ENCODE results near the gene TMEM238.
"Not testable (repeated sequence)": the region's sequence is repeated elsewhere in the genome, so short reads cannot be mapped to it uniquely, and the experiment has no call there.

Gene TMEM238

DNA sequence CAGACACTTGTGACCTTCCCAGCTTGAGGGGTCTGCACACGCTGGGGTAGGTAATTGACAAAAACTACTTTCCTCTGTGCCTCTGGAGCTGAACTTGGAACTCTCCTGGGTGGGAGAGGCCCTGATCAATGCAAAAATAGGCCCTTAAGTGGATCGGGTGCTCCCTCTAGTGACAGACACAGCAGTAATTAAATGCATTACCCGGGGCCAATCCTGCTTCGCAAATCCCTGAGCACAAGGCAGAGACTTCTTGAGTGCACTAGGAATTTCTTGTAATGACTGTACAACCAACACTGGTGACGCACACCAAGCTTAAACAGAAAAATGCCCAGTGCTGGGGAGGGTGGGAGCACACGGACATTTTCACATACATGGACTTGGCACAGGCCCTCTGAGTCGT lies 34.1 kb upstream of the TMEM238 start:
- Histone ChIP-seq H3K36me3 (ENCODE audit: control insufficient read depth, insufficient read depth, low read length) (no peaks in the 10 kb centered on the region), H3K4me3 (ENCODE audit: low read length) (no peak overlapping the region), H3K27me3 (ENCODE audit: control insufficient read depth, insufficient read depth, low read length) (no peaks in the 10 kb centered on the region), H3K9me3 (ENCODE audit: control insufficient read depth, insufficient read depth, low read length) (no peaks in the 10 kb centered on the region), H3K27ac (ENCODE audit: low read length) (no peak overlapping the region), H3K4me1 (ENCODE audit: control insufficient read depth, insufficient read depth, low read length) (no peaks in the 10 kb centered on the region)
- WGBS (ENCODE audit: insufficient coverage, insufficient read length): no CpG with 5 or more reads among the region's 7 CpGs
- no peak for DNase-seq (ENCODE audit: low read depth, low spot score)

DNA sequence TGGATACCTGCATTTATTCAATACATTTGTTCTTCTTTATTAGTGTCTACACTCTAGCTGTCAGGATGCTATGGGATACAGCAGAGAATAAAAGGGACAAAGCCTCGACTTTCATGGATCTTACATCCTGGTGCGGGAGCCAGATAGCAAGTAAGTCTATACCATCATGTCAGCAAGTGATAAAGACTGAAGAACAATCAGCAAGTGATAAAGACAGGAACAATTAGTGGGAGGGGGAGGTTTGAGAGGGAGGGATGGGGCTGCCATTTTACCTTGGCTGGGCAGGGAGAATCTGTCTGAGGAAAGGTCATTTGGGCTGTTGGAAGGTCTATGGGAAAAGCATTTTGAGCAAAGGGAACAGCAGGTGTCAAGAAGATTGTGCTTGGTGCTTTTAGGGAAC lies 26.1 kb upstream of the TMEM238 start:
- Histone ChIP-seq H3K27ac (ENCODE audit: low read length) (no peak overlapping the region), H3K4me3 (ENCODE audit: low read length) (no peak overlapping the region), H3K36me3 (ENCODE audit: control insufficient read depth, insufficient read depth, low read length) (peaks cover 2% of the 10 kb centered on the region; the same call in 1 of the 2 replicates), H3K9me3 (ENCODE audit: control insufficient read depth, insufficient read depth, low read length) (no peaks in the 10 kb centered on the region), H3K4me1 (ENCODE audit: control insufficient read depth, insufficient read depth, low read length) (peaks cover 7% of the 10 kb centered on the region; the same call in 1 of the 2 replicates), H3K27me3 (ENCODE audit: control insufficient read depth, insufficient read depth, low read length) (no peaks in the 10 kb centered on the region)
- no CpG with 5 or more reads among the region's 2 CpGs for WGBS (ENCODE audit: insufficient coverage, insufficient read length)
- DNase-seq (ENCODE audit: low read depth, low spot score): no peak

DNA sequence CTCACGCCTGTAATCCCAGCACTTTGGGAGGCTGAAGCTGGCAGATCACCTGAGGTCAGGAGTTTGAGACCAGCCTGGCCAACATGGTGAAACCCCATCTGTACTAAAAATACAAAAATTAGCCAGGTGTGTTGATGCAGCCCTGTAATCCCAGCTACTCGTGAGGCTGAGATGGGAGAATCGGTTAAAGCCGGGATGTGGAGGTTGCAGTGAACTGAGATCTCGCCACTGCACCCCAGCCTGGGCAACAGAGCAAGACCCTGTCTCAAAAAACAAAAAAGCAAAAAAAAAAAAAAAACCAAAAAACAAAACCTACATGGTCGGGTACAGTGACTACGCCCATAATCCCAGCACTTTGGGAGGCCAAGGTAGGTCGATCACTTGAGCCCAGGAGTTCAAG lies 25.1 kb upstream of the TMEM238 start:
- H3K4me1 ChIP-seq (ENCODE audit: control insufficient read depth, insufficient read depth, low read length); H3K27ac ChIP-seq (ENCODE audit: low read length); H3K4me3 ChIP-seq (ENCODE audit: low read length); DNase-seq (ENCODE audit: low read depth, low spot score); H3K36me3 ChIP-seq (ENCODE audit: control insufficient read depth, insufficient read depth, low read length); H3K27me3 ChIP-seq (ENCODE audit: control insufficient read depth, insufficient read depth, low read length); H3K9me3 ChIP-seq (ENCODE audit: control insufficient read depth, insufficient read depth, low read length): not testable (repeated sequence)
- no CpG with 5 or more reads among the region's 8 CpGs for WGBS (ENCODE audit: insufficient coverage, insufficient read length)

DNA sequence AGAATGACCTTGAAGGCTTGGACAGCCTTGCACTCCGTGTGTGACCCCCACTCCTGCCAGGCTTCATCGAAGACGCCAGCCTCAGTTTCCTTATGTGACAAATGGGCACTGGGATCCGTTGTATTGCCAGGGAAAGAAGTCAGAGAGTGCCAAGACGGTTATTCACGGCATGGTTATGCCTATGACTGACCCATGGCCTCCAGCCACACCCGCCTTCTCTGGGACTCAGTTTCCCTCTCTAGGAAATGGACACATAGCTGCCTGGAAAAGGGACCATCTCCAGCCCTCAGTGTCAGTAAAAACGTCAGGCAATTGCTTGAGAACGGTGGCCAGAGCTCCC lies 24.4 kb upstream of the TMEM238 start:
- no peaks in the 10 kb centered on the region for H3K9me3 ChIP-seq (ENCODE audit: control insufficient read depth, insufficient read depth, low read length)
- no peak for DNase-seq (ENCODE audit: low read depth, low spot score)
- H3K27ac ChIP-seq (ENCODE audit: low read length): no peak overlapping the region
- no peaks in the 10 kb centered on the region for H3K27me3 ChIP-seq (ENCODE audit: control insufficient read depth, insufficient read depth, low read length)
- WGBS (ENCODE audit: insufficient coverage, insufficient read length): no CpG with 5 or more reads among the region's 9 CpGs
- H3K4me3 ChIP-seq (ENCODE audit: low read length): no peak overlapping the region
- peaks cover 7% of the 10 kb centered on the region; the same call in 1 of the 2 replicates for H3K4me1 ChIP-seq (ENCODE audit: control insufficient read depth, insufficient read depth, low read length)
- peaks cover 12% of the 10 kb centered on the region; the same call in 1 of the 2 replicates for H3K36me3 ChIP-seq (ENCODE audit: control insufficient read depth, insufficient read depth, low read length)

- no CpG with 5 or more reads among the region's 72 CpGs for WGBS (ENCODE audit: insufficient coverage, insufficient read length)
- DNase-seq (ENCODE audit: low read depth, low spot score): peak; percentile 97
- Histone ChIP-seq H3K4me1 (ENCODE audit: control insufficient read depth, insufficient read depth, low read length) (peaks cover 7% of the 10 kb centered on the region; the same call in 1 of the 2 replicates), H3K27ac (ENCODE audit: low read length) (no peak overlapping the region), H3K27me3 (ENCODE audit: control insufficient read depth, insufficient read depth, low read length) (no peaks in the 10 kb centered on the region), H3K9me3 (ENCODE audit: control insufficient read depth, insufficient read depth, low read length) (no peaks in the 10 kb centered on the region), H3K36me3 (ENCODE audit: control insufficient read depth, insufficient read depth, low read length) (peaks cover 12% of the 10 kb centered on the region), H3K4me3 (ENCODE audit: low read length) (peak overlapping the region; percentile 85; the same call in 1 of the 2 replicates)
Observed at GRCh38 chr19:55407800-55408532, 23.9 kb upstream of the TMEM238 start.

DNA sequence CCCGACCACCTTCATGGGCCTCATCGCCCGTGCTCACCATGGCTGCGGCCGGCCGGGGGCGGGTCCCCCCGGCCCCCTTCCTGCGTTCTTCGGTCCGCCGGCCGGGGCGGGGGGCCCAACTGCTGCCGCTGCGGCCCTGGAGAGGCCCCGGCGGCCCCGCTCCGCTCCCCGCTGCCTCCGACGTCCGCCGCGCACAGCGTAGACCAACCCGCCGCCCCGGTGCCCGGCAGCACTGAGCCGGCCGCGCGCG lies 23.4 kb upstream of the TMEM238 start, which contains the start of gene UBE2S:
UBE2S (minus strand) TSS at position 239 of the 250 bp plus-strand sequence; CDS start at position 40, 199 bp downstream.
- not testable (repeated sequence) for DNase-seq (ENCODE audit: low read depth, low spot score); H3K9me3 ChIP-seq (ENCODE audit: control insufficient read depth, insufficient read depth, low read length); H3K4me1 ChIP-seq (ENCODE audit: control insufficient read depth, insufficient read depth, low read length); H3K27me3 ChIP-seq (ENCODE audit: control insufficient read depth, insufficient read depth, low read length); H3K27ac ChIP-seq (ENCODE audit: low read length)
- WGBS (ENCODE audit: insufficient coverage, insufficient read length): no CpG with 5 or more reads among the region's 36 CpGs
- Histone ChIP-seq H3K4me3 (ENCODE audit: low read length) (peak within 1 kb of the TSS; percentile 85), H3K36me3 (ENCODE audit: control insufficient read depth, insufficient read depth, low read length) (peaks cover 17% of the 10 kb centered on the region)

DNA sequence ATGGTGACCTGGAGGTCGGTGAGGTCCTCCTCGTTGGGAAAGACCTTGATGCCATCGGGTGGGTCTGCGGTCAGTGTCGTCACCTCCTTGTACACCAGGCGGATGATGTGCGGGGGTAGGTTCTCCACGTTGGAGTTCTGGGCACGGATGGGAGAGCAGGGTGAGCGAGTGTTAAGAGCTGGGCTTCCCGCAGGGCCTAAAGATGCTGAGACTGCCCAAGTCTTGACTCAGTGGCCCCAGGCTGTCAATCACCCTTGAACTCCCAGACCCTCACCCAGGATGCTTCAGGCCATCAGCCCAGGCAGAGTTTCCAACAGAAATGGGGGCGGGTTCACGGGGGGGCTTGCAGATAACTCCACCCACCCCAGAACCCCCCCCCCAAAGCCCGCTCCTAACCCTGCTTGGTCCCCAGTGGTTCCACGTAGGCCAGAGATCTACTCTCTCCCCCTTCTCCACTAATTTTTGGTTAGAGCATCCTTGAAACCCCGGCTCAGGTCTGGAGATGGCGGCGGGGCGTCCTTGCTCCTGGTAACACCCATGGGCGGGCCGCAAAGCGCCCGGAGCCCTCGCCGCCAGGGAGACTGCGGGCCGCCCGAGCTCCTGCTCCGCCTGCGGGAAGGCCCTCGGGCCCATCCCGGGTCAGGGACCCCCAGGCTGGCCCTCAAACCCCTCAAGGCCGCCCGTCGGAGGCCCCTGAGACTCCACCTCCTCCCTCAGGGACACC lies 22.9 kb upstream of the TMEM238 start:
- Histone ChIP-seq H3K36me3 (ENCODE audit: control insufficient read depth, insufficient read depth, low read length) (peaks cover 22% of the 10 kb centered on the region), H3K27ac (ENCODE audit: low read length) (no peak overlapping the region), H3K4me1 (ENCODE audit: control insufficient read depth, insufficient read depth, low read length) (peaks cover 9% of the 10 kb centered on the region; the same call in 1 of the 2 replicates)

GRCh38 chr19:55406091-55406825 lies 22.2 kb upstream of the TMEM238 start:
- no peak overlapping the region for H3K27ac ChIP-seq (ENCODE audit: low read length)

More for the DNA sequence above, 22.9 kb upstream of the TMEM238 start:
- H3K9me3 ChIP-seq (ENCODE audit: control insufficient read depth, insufficient read depth, low read length): no peaks in the 10 kb centered on the region
- H3K4me3 ChIP-seq (ENCODE audit: low read length): peak overlapping the region; percentile 85
- no peak for DNase-seq (ENCODE audit: low read depth, low spot score)
- WGBS (ENCODE audit: insufficient coverage, insufficient read length): no CpG with 5 or more reads among the region's 35 CpGs
- H3K27me3 ChIP-seq (ENCODE audit: control insufficient read depth, insufficient read depth, low read length): no peaks in the 10 kb centered on the region

GRCh38 chr19:55405638-55406037 lies 21.5 kb upstream of the TMEM238 start:
- Histone ChIP-seq H3K4me3 (ENCODE audit: low read length) (no peak overlapping the region), H3K27ac (ENCODE audit: low read length) (no peak overlapping the region), H3K36me3 (ENCODE audit: control insufficient read depth, insufficient read depth, low read length) (peaks cover 30% of the 10 kb centered on the region), H3K9me3 (ENCODE audit: control insufficient read depth, insufficient read depth, low read length) (no peaks in the 10 kb centered on the region), H3K27me3 (ENCODE audit: control insufficient read depth, insufficient read depth, low read length) (no peaks in the 10 kb centered on the region), H3K4me1 (ENCODE audit: control insufficient read depth, insufficient read depth, low read length) (peaks cover 9% of the 10 kb centered on the region; the same call in 1 of the 2 replicates)
- no CpG with 5 or more reads among the region's 5 CpGs for WGBS (ENCODE audit: insufficient coverage, insufficient read length)
- DNase-seq (ENCODE audit: low read depth, low spot score): no peak

More at GRCh38 chr19:55406091-55406825, 22.2 kb upstream of the TMEM238 start:
- Histone ChIP-seq H3K9me3 (ENCODE audit: control insufficient read depth, insufficient read depth, low read length) (no peaks in the 10 kb centered on the region), H3K27me3 (ENCODE audit: control insufficient read depth, insufficient read depth, low read length) (no peaks in the 10 kb centered on the region), H3K36me3 (ENCODE audit: control insufficient read depth, insufficient read depth, low read length) (peaks cover 26% of the 10 kb centered on the region), H3K4me1 (ENCODE audit: control insufficient read depth, insufficient read depth, low read length) (peaks cover 9% of the 10 kb centered on the region; the same call in 1 of the 2 replicates), H3K4me3 (ENCODE audit: low read length) (peak overlapping the region; percentile 85; the same call in 1 of the 2 replicates)
- no CpG with 5 or more reads among the region's 14 CpGs for WGBS (ENCODE audit: insufficient coverage, insufficient read length)
- no peak for DNase-seq (ENCODE audit: low read depth, low spot score)

GRCh38 chr19:55402509-55402908 lies 18.4 kb upstream of the TMEM238 start:
- peaks cover 6% of the 10 kb centered on the region; the same call in 1 of the 2 replicates for H3K4me1 ChIP-seq (ENCODE audit: control insufficient read depth, insufficient read depth, low read length)
- H3K9me3 ChIP-seq (ENCODE audit: control insufficient read depth, insufficient read depth, low read length): no peaks in the 10 kb centered on the region
- H3K27me3 ChIP-seq (ENCODE audit: control insufficient read depth, insufficient read depth, low read length): no peaks in the 10 kb centered on the region
- no peak overlapping the region; the same call in 1 of the 2 replicates for H3K4me3 ChIP-seq (ENCODE audit: low read length)
- H3K36me3 ChIP-seq (ENCODE audit: control insufficient read depth, insufficient read depth, low read length): peaks cover 30% of the 10 kb centered on the region
- no peak for DNase-seq (ENCODE audit: low read depth, low spot score)
- H3K27ac ChIP-seq (ENCODE audit: low read length): no peak overlapping the region
- WGBS (ENCODE audit: insufficient coverage, insufficient read length): no CpG with 5 or more reads among the region's 2 CpGs

Measured in iPS DF 6.9 (cell line).